Endothelial cell of umbilical vein (primary cell): Measurements from ENCODE around the gene PACSIN2. TPM values are rescaled to one million over a fixed set of nuclear protein-coding genes. Genes with fewer than 3 reads are reported as not detected.

ENCODE experiments used
- BruUV-seq: library from RNA; stranded (reverse); fragments of 400-500 nt; replicated peaks from 2 replicates; lab custom pipeline; 2021; lab: Mats Ljungman, UMichigan
- CTCF ChIA-PET: fragments of 300-600, 350-600 bp; sonication (Branson Sonifier 250); formaldehyde crosslinking; loops from one replicate; lab custom pipeline; 2021; ENCODE audit warnings: antibody characterized with exemption, inconsistent platforms; lab: Charles Lee
- POLR2A ChIA-PET: fragments of 300-600, 350-600 bp; sonication (Branson Sonifier 250); formaldehyde crosslinking; loops from one replicate; lab custom pipeline; 2021; ENCODE audit warnings: antibody characterized with exemption, inconsistent platforms; lab: Charles Lee
- DNase-seq: peaks from one replicate; pipeline ENCODE4 v3.0.0-alpha.2; 2011; ENCODE audit warnings: low read depth, low spot score
- FAIRE-seq: peaks from 2 replicates; lab custom pipeline; 2011; peaks lifted over from hg19 to GRCh38; lab: Jason Lieb, UNC
- H2AFZ ChIP-seq: 2 replicates; pipeline ENCODE4 v1.6.0; 2012; ENCODE audit warnings: low read depth, low read length, control low read depth, inconsistent platforms
- H3K27ac ChIP-seq: 2 replicates; pipeline ENCODE4 v1.5.1; 2011; ENCODE audit warnings: low read depth, mild to moderate bottlenecking, control low read depth, low read length, moderate library complexity; ENCODE audit not compliant: insufficient read depth
- H3K27me3 ChIP-seq, 2 experiments: 2 replicates each; pipeline versions ENCODE4 v1.6.0 to v1.6.1; 2011; ENCODE audit warnings: low read length in 2 of 2, mixed read lengths in 1 of 2; ENCODE audit not compliant: control insufficient read depth in 2 of 2, insufficient read depth in 2 of 2
- H3K36me3 ChIP-seq, 2 experiments: 2 replicates in 1 of 2; 3 replicates in 1 of 2; pipeline ENCODE4 v1.5.1; 2011; ENCODE audit warnings: low read length in 2 of 2, mild to moderate bottlenecking in 1 of 2, moderate library complexity in 1 of 2; ENCODE audit not compliant: control insufficient read depth in 2 of 2, insufficient read depth in 2 of 2; ENCODE audit errors: extremely low read depth in 1 of 2
- H3K4me1 ChIP-seq: 3 replicates; pipeline ENCODE4 v1.5.1; 2011; ENCODE audit warnings: mild to moderate bottlenecking, low read length; ENCODE audit not compliant: control insufficient read depth, insufficient read depth; ENCODE audit errors: extremely low read depth
- H3K4me2 ChIP-seq: 2 replicates; pipeline ENCODE4 v1.6.1; 2011; ENCODE audit warnings: low read length, control low read depth, mixed read lengths; ENCODE audit not compliant: insufficient read depth
- H3K4me3 ChIP-seq, 3 experiments: fragments of 200-600 bp in 1 of 3; sonication (generic), shearing (Covaris generic) in 1 of 3; replicated peaks in 1 of 3; 2 replicates each; pipeline ENCODE4 v1.5.1; 2011 to 2016; ENCODE audit warnings: control low read depth in 3 of 3, low read length in 3 of 3, mild to moderate bottlenecking in 2 of 3, inconsistent platforms in 1 of 3, low read depth in 1 of 3, moderate library complexity in 1 of 3; ENCODE audit not compliant: insufficient read depth in 1 of 3
- H3K79me2 ChIP-seq: 2 replicates; pipeline ENCODE4 v1.6.0; 2012; ENCODE audit warnings: low read length, inconsistent platforms; ENCODE audit not compliant: control insufficient read depth, insufficient read depth
- H3K9ac ChIP-seq: replicated peaks from 2 replicates; pipeline ENCODE3; 2011; ENCODE audit warnings: low read length, control low read depth; ENCODE audit not compliant: insufficient read depth; ENCODE audit errors: extremely low read depth
- H3K9me1 ChIP-seq: replicated peaks from 3 replicates; pipeline ENCODE4 v1.6.0; 2011; ENCODE audit warnings: mild to moderate bottlenecking, low read length; ENCODE audit not compliant: control insufficient read depth, insufficient read depth; ENCODE audit errors: extremely low read depth
- H3K9me3 ChIP-seq: replicated peaks from 2 replicates; pipeline ENCODE4 v1.5.1; 2012; ENCODE audit warnings: low read length, inconsistent platforms; ENCODE audit not compliant: control insufficient read depth, insufficient read depth
- H4K20me1 ChIP-seq: replicated peaks from 2 replicates; pipeline ENCODE3; 2011; ENCODE audit warnings: mild to moderate bottlenecking, low read length; ENCODE audit not compliant: control insufficient read depth, insufficient read depth; ENCODE audit errors: extremely low read depth
- CTCF ChIP-seq, 2 donors: IDR thresholded peaks; 1 replicate in 1 of 2; 2 replicates in 1 of 2; pipeline ENCODE4 v1.5.1; 2011; ENCODE audit warnings: low read length in 2 of 2, mild to moderate bottlenecking in 2 of 2, moderate library complexity in 2 of 2, control low read depth in 1 of 2, inconsistent platforms in 1 of 2, low read depth in 1 of 2; ENCODE audit not compliant: insufficient read depth in 1 of 2; ENCODE audit errors: extremely low read depth in 1 of 2
- EZH2 ChIP-seq: IDR thresholded peaks from 2 replicates; pipeline ENCODE4 v1.6.1; 2012; ENCODE audit warnings: borderline replicate concordance, low read depth, mild to moderate bottlenecking, moderate library complexity, low read length, inconsistent platforms; ENCODE audit not compliant: severe bottlenecking
- FOS ChIP-seq: IDR thresholded peaks from 2 replicates; pipeline ENCODE4 v1.6.1; 2011; ENCODE audit warnings: mild to moderate bottlenecking, low read length, moderate library complexity, borderline replicate concordance; ENCODE audit not compliant: insufficient read depth
- GATA2 ChIP-seq: IDR thresholded peaks from 2 replicates; pipeline ENCODE4 v1.7.0; 2011; ENCODE audit warnings: low read depth, mild to moderate bottlenecking, moderate library complexity, mixed read lengths, low read length; ENCODE audit not compliant: insufficient read length, insufficient read depth
- JUN ChIP-seq: IDR thresholded peaks from 2 replicates; pipeline ENCODE4 v1.6.1; 2011; ENCODE audit warnings: borderline replicate concordance, low read depth; ENCODE audit not compliant: insufficient read length, insufficient read depth
- MAX ChIP-seq: IDR thresholded peaks from 2 replicates; pipeline ENCODE4 v1.6.1; 2011; ENCODE audit not compliant: insufficient read depth, insufficient read length
- MYC ChIP-seq: IDR thresholded peaks from one replicate; pipeline ENCODE4 v1.6.1; 2011; ENCODE audit warnings: mild to moderate bottlenecking, low read depth, low read length
- POLR2A ChIP-seq: IDR thresholded peaks from 2 replicates; pipeline ENCODE4 v1.6.1; 2012; ENCODE audit warnings: low read depth, mild to moderate bottlenecking, control low read depth, low read length
- POLR2AphosphoS5 ChIP-seq: IDR thresholded peaks from 2 replicates; pipeline ENCODE4 v1.6.1; 2012; ENCODE audit warnings: low read depth, mild to moderate bottlenecking, control low read depth, low read length, moderate library complexity; ENCODE audit not compliant: insufficient read depth
- dilution Hi-C: fragments of 300-500 bp; cut with MboI; formaldehyde crosslinking; loops from one replicate; pipeline ENCODE4 v1.15.0; 2019; ENCODE audit warnings: low sequenced_read_pairs; ENCODE audit not compliant: extremely low pct_ligation_motif_present
- intact Hi-C: fragments of 100-400 bp; cut with micrococcal nuclease; formaldehyde crosslinking; loops from one replicate; pipeline ENCODE4 v1.10.0; 2022
- polyA plus RNA-seq, 4 experiments: library from polyadenylated mRNA; depleted of rRNA in 3 of 4; stranded (reverse) in 3 of 4; unstranded in 1 of 4; fragments of >200 nt; gene quantifications; 2 replicates each; pipeline versions ENCODE4 v1.2.1 to v1.2.3, GENCODE V29; 2011 to 2012; ENCODE audit warnings: missing spikeins in 1 of 4
- total RNA-seq: library from RNA; stranded (reverse); gene quantifications from 2 replicates; pipeline ENCODE4 v1.2.3, GENCODE V29; 2021

The PACSIN2 gene
- total and polyA plus RNA-seq, 2 donors (not counting 3 experiments of a cell fraction or from before 2014, with no cell fraction given): 46.2 to 64.5 TPM

- intact Hi-C loops (no loop called here), dilution Hi-C loops (no loop called here)
- H3K27ac ChIP-seq: no peak overlapping the region
- no peak overlapping the region for H3K4me3 ChIP-seq
- DNase-seq (no peak), FAIRE-seq (no peak)
- H3K9me1 ChIP-seq: no peaks in the 10 kb centered on the region
- H4K20me1 ChIP-seq: no peaks in the 10 kb centered on the region
- H2AFZ ChIP-seq: no peak overlapping the region
- peaks cover 79% of the 10 kb centered on the region for H3K79me2 ChIP-seq
- H3K4me2 ChIP-seq: no peak overlapping the region
- ChIA-PET CTCF (interaction anchor here (0.9 to 1.8 kb wide), 8 partner anchors 9 to 148 kb away, joined by 3 to 6 read pairs (median 3); partner anchors contain the start of genes ARFGAP3 and PACSIN2), POLR2A (interaction anchor here (0.5 kb wide), 1 partner anchor 66 kb away, joined by 3 read pairs; no protein-coding TSS in a partner anchor)
- peaks cover 53% of the 10 kb centered on the region for H3K4me1 ChIP-seq
- H3K36me3 ChIP-seq: no peaks in the 10 kb centered on the region
- no TSS peak for BruUV-seq
- TF ChIP-seq MYC (no peak), POLR2AphosphoS5 (no peak), MAX (no peak), POLR2A (no peak), CTCF (IDR thresholded peaks at IDR 0.05; ENCODE audit: extremely low read depth in 1 of 2, insufficient read depth in 1 of 2, low read depth in 1 of 2, low read length in 2 of 2) (no peak), FOS (no peak), GATA2 (no peak), EZH2 (no peak), JUN (no peak)
- no peak overlapping the region for H3K9ac ChIP-seq
- H3K9me3 ChIP-seq: no peaks in the 10 kb centered on the region
- H3K27me3 ChIP-seq: no peaks in the 10 kb centered on the region
Observed at GRCh38 chr22:43005106-43005505, 9.8 kb downstream of the PACSIN2 start.
